ENCODE data around the gene S100A4. TPM values are rescaled to one million over a fixed set of nuclear protein-coding genes. Genes with fewer than 3 reads are reported as not detected.

The S100A4 gene
- total and polyA plus RNA-seq, 2 donors: 76.8 to 305 TPM

DNA sequence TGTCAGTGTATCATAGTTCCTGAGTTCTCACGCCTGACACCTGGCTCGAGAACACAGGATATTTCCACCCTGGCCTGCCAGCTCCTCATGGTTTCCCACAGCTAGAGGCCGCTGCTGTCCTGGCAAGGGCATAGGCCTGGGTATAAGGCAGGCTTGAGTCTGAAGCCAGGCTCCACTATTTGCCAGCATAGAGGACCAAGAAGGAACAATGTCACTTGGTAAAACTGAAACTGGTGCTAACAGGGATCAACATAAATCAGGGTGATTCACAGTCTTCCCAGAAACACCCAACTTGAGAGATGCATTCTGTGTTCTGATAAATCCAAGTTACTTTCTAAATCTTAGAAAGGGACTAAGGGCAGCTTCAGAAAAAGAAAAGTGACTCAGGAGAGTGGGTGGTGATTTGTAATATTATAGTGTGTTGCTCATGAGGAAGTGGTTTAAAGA is 27.0 kb upstream of the S100A4 start:
- 12% methylated on average over 3 of the region's 3 CpGs for WGBS
- Histone ChIP-seq H3K27ac (ENCODE audit: low read depth in 1 of 2, low read length in 1 of 2) (no peak overlapping the region), H3K4me3 (ENCODE audit: low read length in 2 of 2) (no peak overlapping the region), H3K4me1 (ENCODE audit: control insufficient read depth in 2 of 2, insufficient read depth in 2 of 2, low read length in 2 of 2) (peaks cover 0 to 13% of the 10 kb centered on the region in 2 donors), H3K27me3 (ENCODE audit: control insufficient read depth in 2 of 2, insufficient read depth in 1 of 2, low read length in 1 of 2) (peaks cover 0 to 3% of the 10 kb centered on the region in 2 donors), H3K9me3 (ENCODE audit: control insufficient read depth in 2 of 2, insufficient read depth in 1 of 2, low read length in 1 of 2) (no peaks in the 10 kb centered on the region), H3K36me3 (ENCODE audit: control insufficient read depth in 2 of 2, insufficient read depth in 2 of 2, low read length in 1 of 2) (no peaks in the 10 kb centered on the region)
- peak in 7 of 9 donors; percentile 30 to 78 (median 52) for DNase-seq (ENCODE audit: low read depth in 6 of 9, low spot score in 9 of 9)

DNA sequence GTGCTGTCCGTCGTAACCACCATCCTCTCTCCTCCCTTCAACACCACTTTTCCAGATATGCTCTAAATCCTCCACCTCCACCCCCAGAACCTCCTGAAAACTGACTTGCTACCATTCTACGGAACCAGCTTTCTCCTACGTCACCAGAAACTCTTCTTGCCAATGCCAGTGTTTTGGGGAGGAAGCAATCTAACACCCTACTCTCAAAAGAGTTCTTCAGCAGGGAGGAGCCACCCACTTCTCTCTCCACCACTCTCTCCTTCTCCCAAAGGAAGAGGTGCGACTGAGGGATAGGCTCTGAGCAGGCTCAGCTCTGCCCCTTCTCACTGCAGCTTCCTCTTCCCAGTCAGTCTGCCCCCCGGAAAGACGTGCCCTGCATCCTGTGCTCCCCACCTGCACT is 26.1 kb upstream of the S100A4 start:
- 85% methylated on average over 7 of the region's 7 CpGs for WGBS
- Histone ChIP-seq H3K4me3 (ENCODE audit: low read length in 2 of 2) (no peak overlapping the region), H3K36me3 (ENCODE audit: control insufficient read depth in 2 of 2, insufficient read depth in 2 of 2, low read length in 1 of 2) (no peaks in the 10 kb centered on the region), H3K27me3 (ENCODE audit: control insufficient read depth in 2 of 2, insufficient read depth in 1 of 2, low read length in 1 of 2) (peaks cover 0 to 2% of the 10 kb centered on the region in 2 donors), H3K9me3 (ENCODE audit: control insufficient read depth in 2 of 2, insufficient read depth in 1 of 2, low read length in 1 of 2) (no peaks in the 10 kb centered on the region), H3K27ac (ENCODE audit: low read depth in 1 of 2, low read length in 1 of 2) (no peak overlapping the region), H3K4me1 (ENCODE audit: control insufficient read depth in 2 of 2, insufficient read depth in 2 of 2, low read length in 2 of 2) (peaks cover 0 to 15% of the 10 kb centered on the region in 2 donors)
- no peak for DNase-seq (ENCODE audit: low read depth in 6 of 9, low spot score in 9 of 9)

DNA sequence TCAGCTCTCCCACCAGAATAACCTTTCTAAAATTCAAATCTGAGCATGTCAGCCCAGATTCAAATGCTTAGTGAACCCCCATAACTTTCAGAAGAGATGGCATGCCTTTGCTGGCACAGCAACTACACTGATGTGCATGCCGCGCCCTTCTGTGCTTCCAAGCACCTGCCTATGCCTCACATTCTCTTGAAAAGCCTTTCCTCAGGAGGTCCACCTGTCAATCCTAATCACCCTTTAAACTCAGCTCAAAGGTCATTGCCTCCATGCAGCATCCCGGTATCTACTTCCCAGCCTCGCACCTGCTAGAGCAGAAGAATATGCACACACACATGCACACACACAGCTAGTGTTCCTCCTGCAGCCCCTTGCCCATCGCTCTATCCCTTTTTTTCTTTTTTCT is 25.3 kb upstream of the S100A4 start:
- Histone ChIP-seq H3K27me3 (ENCODE audit: control insufficient read depth in 2 of 2, insufficient read depth in 1 of 2, low read length in 1 of 2) (no peaks in the 10 kb centered on the region), H3K27ac (ENCODE audit: low read depth in 1 of 2, low read length in 1 of 2) (no peak overlapping the region), H3K4me3 (ENCODE audit: low read length in 2 of 2) (no peak overlapping the region), H3K36me3 (ENCODE audit: control insufficient read depth in 2 of 2, insufficient read depth in 2 of 2, low read length in 1 of 2) (no peaks in the 10 kb centered on the region), H3K9me3 (ENCODE audit: control insufficient read depth in 2 of 2, insufficient read depth in 1 of 2, low read length in 1 of 2) (no peaks in the 10 kb centered on the region), H3K4me1 (ENCODE audit: control insufficient read depth in 2 of 2, insufficient read depth in 2 of 2, low read length in 2 of 2) (peaks cover 0 to 24% of the 10 kb centered on the region in 2 donors)
- no peak for DNase-seq (ENCODE audit: low read depth in 6 of 9, low spot score in 9 of 9)
- WGBS: 98% methylated on average over 5 of the region's 5 CpGs

DNA sequence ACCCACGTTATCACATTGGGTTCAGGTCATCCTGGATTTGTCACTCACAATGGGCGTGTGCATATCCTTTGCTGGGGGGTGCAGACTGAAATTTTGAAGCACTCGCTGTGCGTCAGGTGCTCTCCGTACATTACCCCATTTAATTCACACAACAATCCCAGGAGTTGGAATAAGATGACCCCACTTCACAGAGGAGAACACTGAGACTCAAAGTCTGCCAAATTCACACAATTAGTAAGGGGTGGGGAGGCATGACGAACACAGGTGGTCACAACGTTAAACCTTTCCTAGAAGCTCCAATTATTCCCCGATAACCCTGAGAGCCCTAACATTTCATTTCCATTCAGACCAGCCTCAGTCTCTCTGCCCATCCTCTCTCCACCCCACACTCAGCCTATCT is 23.9 kb upstream of the S100A4 start:
- DNase-seq (ENCODE audit: low read depth in 6 of 9, low spot score in 9 of 9): no peak
- no peaks in the 10 kb centered on the region for H3K27me3 ChIP-seq (ENCODE audit: control insufficient read depth in 2 of 2, insufficient read depth in 1 of 2, low read length in 1 of 2)
- no peak overlapping the region for H3K27ac ChIP-seq (ENCODE audit: low read depth in 1 of 2, low read length in 1 of 2)
- no peaks in the 10 kb centered on the region for H3K9me3 ChIP-seq (ENCODE audit: control insufficient read depth in 2 of 2, insufficient read depth in 1 of 2, low read length in 1 of 2)
- H3K4me3 ChIP-seq (ENCODE audit: low read length in 2 of 2): no peak overlapping the region
- WGBS: 96% methylated on average over 8 of the region's 8 CpGs
- H3K4me1 ChIP-seq (ENCODE audit: control insufficient read depth in 2 of 2, insufficient read depth in 2 of 2, low read length in 2 of 2): peaks cover 0 to 31% of the 10 kb centered on the region in 2 donors
- no peaks in the 10 kb centered on the region for H3K36me3 ChIP-seq (ENCODE audit: control insufficient read depth in 2 of 2, insufficient read depth in 2 of 2, low read length in 1 of 2)

DNA sequence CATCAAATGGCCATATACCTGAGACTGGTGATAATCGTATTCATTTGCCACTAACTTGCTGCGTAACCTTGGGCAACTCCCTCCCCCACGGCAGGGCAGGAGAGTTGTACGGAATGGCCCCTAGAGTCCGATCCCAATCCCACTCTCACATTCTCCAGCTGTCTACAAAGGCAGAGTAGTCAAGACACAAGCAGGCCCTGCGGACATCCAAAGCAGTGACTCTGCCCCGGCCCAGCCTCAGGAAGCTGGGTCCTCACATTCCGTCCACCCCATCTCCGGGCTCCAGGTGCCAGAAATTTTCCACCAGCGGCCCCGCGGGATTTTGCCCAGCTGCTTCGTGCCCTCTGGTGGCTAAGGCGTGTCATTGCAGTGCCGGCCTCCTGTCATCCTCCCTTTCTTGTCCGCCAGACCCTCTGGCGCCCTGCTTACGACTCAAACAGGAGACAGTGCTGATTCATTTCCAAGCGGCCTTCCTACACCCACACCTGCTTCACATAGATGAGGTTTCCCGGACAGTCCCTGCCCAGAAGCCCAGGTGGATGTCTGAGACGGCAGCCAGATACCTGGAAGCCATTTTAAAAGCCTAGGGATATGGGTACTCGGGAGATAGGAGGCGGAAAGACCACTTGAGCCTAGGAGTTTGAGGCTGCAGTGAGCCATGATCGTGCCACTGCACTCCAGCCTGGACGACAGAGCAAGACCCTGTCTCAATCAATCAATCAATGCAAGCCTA is 22.9 kb upstream of the S100A4 start:
- H3K4me1 ChIP-seq (ENCODE audit: control insufficient read depth in 2 of 2, insufficient read depth in 2 of 2, low read length in 2 of 2): peaks cover 0 to 32% of the 10 kb centered on the region in 2 donors
- no peak overlapping the region for H3K4me3 ChIP-seq (ENCODE audit: low read length in 2 of 2)
- no peaks in the 10 kb centered on the region for H3K36me3 ChIP-seq (ENCODE audit: control insufficient read depth in 2 of 2, insufficient read depth in 2 of 2, low read length in 1 of 2)
- peak; percentile 48 to 81 (median 57) for DNase-seq (ENCODE audit: low read depth in 6 of 9, low spot score in 9 of 9)
- no peaks in the 10 kb centered on the region for H3K9me3 ChIP-seq (ENCODE audit: control insufficient read depth in 2 of 2, insufficient read depth in 1 of 2, low read length in 1 of 2)
- no peaks in the 10 kb centered on the region for H3K27me3 ChIP-seq (ENCODE audit: control insufficient read depth in 2 of 2, insufficient read depth in 1 of 2, low read length in 1 of 2)
- H3K27ac ChIP-seq (ENCODE audit: low read depth in 1 of 2, low read length in 1 of 2): no peak overlapping the region
- 23% methylated on average over 25 of the region's 25 CpGs for WGBS

DNA sequence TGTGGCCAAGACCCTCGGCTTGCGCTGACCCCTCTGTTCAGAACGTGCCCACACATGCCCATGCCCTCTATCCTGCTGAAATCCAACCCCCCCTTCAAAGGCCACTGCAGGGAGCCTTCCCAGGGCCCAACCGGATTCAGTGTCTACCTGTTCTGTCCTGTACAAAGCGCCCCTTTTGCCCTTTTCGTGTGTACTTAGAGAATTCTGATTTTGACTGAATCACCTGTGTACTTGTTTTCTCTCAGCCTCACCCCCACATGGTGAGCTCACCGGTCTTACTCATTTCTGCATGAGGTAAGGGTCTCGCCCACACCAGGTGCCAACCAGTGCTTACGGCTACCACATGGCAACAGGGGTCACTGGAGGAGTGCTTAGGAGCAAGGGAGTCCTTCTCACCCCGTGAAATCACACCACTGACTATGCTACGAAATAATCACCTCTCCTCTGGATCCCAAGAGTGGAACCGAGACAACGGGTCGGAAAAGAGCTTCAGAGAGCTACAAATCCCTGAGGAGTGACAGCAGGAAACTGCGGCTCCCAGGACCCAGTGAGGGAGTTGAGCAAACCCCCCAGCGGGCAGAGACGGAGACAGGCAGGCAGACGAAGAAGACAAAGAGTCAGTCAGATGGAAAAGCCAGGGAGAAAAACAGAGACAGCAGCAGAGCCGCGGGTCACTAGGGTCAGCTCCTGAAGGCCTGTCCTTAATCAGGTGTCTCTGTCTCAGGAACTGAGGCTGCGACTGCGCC is 22.2 kb upstream of the S100A4 start:
- H3K4me3 ChIP-seq (ENCODE audit: low read length in 2 of 2): no peak overlapping the region
- DNase-seq (ENCODE audit: low read depth in 6 of 9, low spot score in 9 of 9): no peak
- H3K4me1 ChIP-seq (ENCODE audit: control insufficient read depth in 2 of 2, insufficient read depth in 2 of 2, low read length in 2 of 2): peaks cover 0 to 33% of the 10 kb centered on the region in 2 donors
- H3K27me3 ChIP-seq (ENCODE audit: control insufficient read depth in 2 of 2, insufficient read depth in 1 of 2, low read length in 1 of 2): no peaks in the 10 kb centered on the region
- H3K9me3 ChIP-seq (ENCODE audit: control insufficient read depth in 2 of 2, insufficient read depth in 1 of 2, low read length in 1 of 2): no peaks in the 10 kb centered on the region
- no peak overlapping the region for H3K27ac ChIP-seq (ENCODE audit: low read depth in 1 of 2, low read length in 1 of 2)
- WGBS: 95% methylated on average over 22 of the region's 22 CpGs
- no peaks in the 10 kb centered on the region for H3K36me3 ChIP-seq (ENCODE audit: control insufficient read depth in 2 of 2, insufficient read depth in 2 of 2, low read length in 1 of 2)

DNA sequence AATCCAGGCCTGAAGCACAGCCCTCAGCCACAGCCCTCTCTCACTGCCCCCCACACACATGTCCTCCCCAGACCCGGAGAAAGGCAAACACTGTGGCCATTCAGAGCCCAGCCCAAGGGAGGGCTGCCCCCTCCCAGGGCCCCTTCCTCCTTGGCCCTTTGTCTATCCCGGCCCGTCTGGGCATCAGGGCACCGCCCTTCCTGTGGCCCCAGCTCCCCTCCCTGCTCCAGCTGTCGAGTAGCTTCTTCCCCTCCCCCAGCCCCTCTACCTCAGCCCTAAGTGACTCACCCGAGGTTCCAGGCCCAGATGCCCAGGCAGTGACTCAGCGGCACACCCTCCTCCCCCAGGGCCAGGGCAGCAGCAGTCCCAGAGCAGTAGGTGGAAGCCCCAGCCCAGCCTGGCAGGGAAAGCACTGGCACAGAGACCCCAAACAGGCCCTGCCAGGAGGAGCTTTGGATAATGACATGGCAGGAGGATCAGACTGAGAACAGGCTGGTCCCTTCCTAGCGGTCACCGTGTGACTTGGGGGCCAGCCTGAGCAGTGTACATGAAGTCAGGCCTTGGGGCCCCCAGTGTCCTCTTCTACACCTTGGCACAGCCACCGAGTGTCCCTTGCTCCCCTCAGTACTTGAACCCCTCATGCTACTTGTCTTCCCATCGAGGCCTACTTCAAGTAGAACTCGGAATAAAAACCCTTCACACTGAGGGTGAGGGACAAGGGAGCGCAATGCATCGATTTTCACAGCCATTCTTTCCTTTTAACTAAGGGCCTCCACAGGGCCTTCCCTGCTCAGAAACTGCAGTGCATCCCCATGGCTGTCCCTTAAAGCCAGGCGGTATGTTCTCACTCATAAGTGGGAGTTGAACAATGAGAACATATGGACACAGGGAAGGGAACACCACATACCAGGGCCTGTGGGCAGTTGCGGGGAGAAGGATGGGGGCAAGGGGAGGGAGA is 21.1 kb upstream of the S100A4 start:
- Histone ChIP-seq H3K4me1 (ENCODE audit: control insufficient read depth in 2 of 2, insufficient read depth in 2 of 2, low read length in 2 of 2) (peaks cover 0 to 33% of the 10 kb centered on the region in 2 donors), H3K36me3 (ENCODE audit: control insufficient read depth in 2 of 2, insufficient read depth in 2 of 2, low read length in 1 of 2) (no peaks in the 10 kb centered on the region), H3K27ac (ENCODE audit: low read depth in 1 of 2, low read length in 1 of 2) (peak overlapping the region; percentile 57 to 88), H3K4me3 (ENCODE audit: low read length in 2 of 2) (no peak overlapping the region), H3K27me3 (ENCODE audit: control insufficient read depth in 2 of 2, insufficient read depth in 1 of 2, low read length in 1 of 2) (no peaks in the 10 kb centered on the region), H3K9me3 (ENCODE audit: control insufficient read depth in 2 of 2, insufficient read depth in 1 of 2, low read length in 1 of 2) (no peaks in the 10 kb centered on the region)
- 62% methylated on average over 16 of the region's 16 CpGs for WGBS
- peak in 4 of 9 donors; percentile 33 to 56 (median 42) for DNase-seq (ENCODE audit: low read depth in 6 of 9, low spot score in 9 of 9)

DNA sequence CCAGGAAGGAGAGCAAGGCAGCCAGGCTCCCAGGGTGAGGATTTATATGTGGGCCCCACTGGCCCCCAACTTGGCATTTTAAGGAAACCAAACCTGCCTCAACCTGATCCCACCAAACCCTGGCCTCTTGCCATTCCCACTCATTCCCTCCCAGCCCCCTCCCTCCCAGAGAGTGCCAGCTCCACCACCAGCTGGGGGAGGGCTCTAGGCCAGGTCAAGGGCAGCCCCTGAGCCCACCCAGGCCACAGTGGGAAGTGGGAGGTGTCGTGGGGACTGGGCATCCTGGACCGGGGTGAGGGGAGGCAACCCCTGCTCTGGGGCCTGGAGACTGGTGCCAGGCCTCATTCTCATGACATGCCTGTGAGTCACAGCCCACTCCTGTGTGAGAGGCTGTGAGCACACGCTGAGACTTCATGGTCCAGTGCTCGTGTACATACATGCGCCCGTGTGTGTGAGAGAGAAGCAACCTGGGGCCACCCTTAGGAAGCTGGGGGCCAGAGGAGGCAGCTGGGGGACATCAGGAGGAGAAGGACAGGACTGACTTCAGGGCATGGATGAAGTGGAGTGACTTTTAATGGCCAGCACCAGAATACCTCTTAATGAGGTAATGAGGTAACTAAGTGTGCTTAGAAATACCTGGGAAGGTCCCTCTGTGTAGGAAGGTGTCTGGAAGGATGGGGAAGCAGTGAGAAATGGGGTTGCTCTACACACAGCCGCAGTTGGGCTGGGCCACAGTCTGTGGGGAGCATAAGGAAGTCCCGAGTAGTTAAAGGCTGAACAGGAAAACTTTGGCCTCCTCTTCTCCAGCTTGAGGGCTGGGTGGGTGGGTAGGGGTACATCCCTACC is 20.1 kb upstream of the S100A4 start, which contains the start of gene S100A2:
Gene S100A2 (minus strand): TSS at position 316 of the 846 bp plus-strand sequence. CDS start 1,967 bp downstream, outside the sequence.
- H3K36me3 ChIP-seq (ENCODE audit: control insufficient read depth in 2 of 2, insufficient read depth in 2 of 2, low read length in 1 of 2): no peaks in the 10 kb centered on the region
- H3K4me3 ChIP-seq (ENCODE audit: low read length in 2 of 2): no peak within 1 kb of the TSS
- DNase-seq (ENCODE audit: low read depth in 6 of 9, low spot score in 9 of 9): no peak
- 68% methylated on average over 8 of the region's 8 CpGs for WGBS
- no peaks in the 10 kb centered on the region for H3K27me3 ChIP-seq (ENCODE audit: control insufficient read depth in 2 of 2, insufficient read depth in 1 of 2, low read length in 1 of 2)
- peaks cover 0 to 33% of the 10 kb centered on the region in 2 donors for H3K4me1 ChIP-seq (ENCODE audit: control insufficient read depth in 2 of 2, insufficient read depth in 2 of 2, low read length in 2 of 2)
- H3K27ac ChIP-seq (ENCODE audit: low read depth in 1 of 2, low read length in 1 of 2): peak within 1 kb of the TSS; percentile 57 to 88
- no peaks in the 10 kb centered on the region for H3K9me3 ChIP-seq (ENCODE audit: control insufficient read depth in 2 of 2, insufficient read depth in 1 of 2, low read length in 1 of 2)

Measured in thymus (tissue), 11 donors.